NCI-H748 treated with DMSO at 0.1 percent for 48 hours (cell line): ENCODE measurements around the gene TMEM131.
"Not testable (repeated sequence)": the region's sequence is repeated elsewhere in the genome, so short reads cannot be mapped to it uniquely, and the experiment has no call there.

Experiments used
- DNase-seq: peaks from one replicate; lab custom pipeline; 2025; lab: John Stamatoyannopoulos, UW

The TMEM131 gene

GRCh38 chr2:97911922-97912575, 83.7 kb downstream of the TMEM131 start:
- DNase-seq = no peak

DNA sequence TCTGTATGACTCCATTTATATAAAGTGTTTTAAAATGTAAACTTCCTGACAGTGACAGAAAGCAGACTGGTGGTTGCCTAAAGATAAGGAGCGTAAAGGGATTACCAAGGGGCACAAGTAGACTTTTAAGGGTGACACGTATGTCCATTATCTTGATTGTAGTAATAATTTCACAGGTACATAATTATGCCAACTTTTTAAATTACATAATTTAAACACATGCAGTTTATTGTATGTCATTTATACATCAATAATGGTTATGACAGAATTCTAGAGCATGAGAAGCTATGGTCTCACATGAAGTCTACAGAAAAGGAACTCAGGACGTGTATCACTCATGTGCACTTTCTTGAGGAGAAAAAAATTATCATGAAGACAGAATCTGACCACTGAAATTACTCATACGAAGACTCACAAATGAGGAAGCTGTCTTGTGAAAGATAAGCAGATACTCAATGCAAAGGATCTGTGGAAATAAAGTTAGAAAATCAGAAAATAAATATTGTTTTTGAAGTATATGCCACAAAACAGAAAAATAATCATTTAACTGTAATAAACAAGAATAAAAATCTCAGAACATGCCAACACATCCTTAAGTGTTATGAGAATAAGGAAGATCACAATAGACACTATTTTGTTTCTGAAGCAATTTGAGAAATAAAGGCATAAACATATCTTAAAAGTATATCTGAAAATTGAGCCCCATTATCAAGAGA, 84.4 kb downstream of the TMEM131 start:
- no peak for DNase-seq

DNA sequence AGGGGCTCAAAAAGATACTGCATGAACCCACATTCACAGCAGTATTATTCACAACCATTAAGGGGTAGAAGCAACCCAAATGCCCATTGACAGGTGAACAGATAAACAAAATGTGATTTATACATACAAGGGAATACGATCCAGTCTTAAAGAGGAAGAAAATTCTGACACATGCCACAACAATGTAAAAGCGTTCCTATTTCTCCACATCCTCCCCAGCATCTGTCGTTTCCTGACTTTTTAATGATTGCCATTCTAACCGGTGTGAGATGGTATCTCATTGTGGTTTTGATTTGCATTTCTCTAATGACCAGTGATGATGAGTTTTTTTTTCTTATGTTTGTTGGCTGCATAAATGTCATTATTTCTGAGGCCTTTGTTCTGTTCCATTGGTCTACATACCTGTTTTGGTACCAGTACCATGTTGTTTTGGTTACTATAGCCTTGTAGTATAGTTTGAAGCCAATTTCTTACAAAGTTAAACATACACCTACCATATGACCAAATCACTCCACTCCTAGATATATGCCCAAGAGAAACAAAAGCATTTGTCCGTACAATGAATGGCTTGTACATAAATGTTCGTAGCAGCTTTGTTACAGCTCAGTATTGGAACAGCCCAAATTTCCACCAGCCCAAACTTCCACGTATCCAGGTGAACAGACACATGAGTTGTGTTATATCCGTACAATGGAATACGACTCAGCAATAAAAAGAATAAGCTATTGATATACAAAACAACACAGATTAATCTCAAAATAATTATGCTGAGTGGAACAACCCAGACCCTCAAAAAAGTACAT, 85.1 kb downstream of the TMEM131 start:
- DNase-seq = no peak

GRCh38 chr2:97908208-97908676, 87.5 kb downstream of the TMEM131 start:
- no peak for DNase-seq

- no peak for DNase-seq
Measured at GRCh38 chr2:97907369-97908100, 88.2 kb downstream of the TMEM131 start.

DNA sequence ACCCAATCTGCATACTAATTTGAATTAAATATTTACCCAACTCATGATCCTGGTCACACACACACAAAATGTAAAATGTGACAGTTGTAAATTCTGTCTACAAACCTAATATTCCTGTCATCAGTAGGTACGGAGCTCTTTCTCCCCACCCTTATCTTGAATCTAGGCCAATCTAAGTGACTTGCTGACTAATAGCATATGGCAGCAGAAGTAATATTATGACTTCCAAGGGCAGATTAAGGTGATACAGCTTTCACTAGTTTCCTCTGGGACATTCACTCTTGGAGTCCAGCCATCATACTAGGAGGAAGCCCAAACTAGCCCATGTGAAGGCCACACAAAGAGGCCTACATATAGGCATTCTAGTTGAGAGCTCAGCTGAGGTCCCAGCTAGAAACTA, 89.4 kb downstream of the TMEM131 start:
- DNase-seq = no peak

- DNase-seq = no peak
Measured at GRCh38 chr2:97905294-97905693, 90.5 kb downstream of the TMEM131 start.

DNA sequence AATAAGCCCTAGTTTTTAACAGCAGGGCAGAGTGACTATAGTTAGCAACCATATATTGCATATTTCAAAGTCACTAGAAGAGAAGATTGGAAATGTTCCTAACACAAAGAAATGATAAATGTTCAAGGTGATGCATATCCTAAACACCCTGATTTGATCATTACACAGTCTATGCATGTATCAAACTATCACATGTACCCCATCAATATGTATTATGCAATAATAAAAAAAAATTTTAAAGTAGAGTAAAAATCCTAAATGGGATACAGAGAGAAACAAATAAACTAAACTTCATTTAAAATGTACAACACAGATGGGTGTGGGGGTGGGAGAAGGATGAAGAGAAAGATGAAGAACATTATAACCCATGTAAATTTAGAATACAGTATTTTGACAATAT, 93.9 kb downstream of the TMEM131 start:
- DNase-seq = no peak

DNA sequence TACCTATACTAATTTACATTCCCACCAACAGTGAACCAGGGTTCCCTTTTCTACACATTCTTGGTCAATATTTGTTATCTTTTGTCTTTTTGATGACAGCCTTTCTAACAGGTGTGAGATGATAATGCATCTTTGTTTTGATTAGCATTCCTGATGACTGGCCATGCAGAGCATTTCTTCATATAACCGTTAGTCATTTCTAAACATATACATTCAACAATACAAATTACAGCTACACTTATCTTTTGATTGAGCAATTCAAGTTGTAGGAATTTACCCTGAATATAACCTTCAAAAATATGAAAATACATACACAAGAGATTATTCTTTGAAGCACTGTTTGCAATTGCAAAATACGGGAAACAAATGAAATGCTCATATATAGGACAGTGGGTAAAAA, 94.9 kb downstream of the TMEM131 start:
- DNase-seq = no peak

DNA sequence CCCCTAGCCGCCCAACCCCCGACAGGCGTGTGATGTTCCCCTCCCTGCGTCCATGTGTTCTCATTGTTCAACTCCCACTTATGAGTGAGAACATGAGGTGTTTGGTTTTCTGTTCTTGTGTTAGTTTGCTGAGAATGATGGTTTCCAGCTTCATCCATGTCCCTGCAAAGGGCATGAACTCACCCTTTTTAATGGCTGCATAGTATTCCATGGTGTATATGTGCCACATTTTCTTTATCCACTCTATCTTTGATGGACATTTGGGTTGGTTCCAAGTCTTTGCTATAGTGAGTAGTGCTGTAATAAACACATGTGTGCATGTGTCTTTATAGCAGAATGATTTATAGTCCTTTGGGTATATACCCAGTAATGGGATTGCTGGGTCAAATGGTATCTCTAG, 102.7 kb downstream of the TMEM131 start:
- not testable (repeated sequence) for DNase-seq

GRCh38 chr2:97891611-97892010, 104.1 kb downstream of the TMEM131 start:
- no peak for DNase-seq

- no peak for DNase-seq
Measured at GRCh38 chr2:97889156-97889555, 106.6 kb downstream of the TMEM131 start.

DNA sequence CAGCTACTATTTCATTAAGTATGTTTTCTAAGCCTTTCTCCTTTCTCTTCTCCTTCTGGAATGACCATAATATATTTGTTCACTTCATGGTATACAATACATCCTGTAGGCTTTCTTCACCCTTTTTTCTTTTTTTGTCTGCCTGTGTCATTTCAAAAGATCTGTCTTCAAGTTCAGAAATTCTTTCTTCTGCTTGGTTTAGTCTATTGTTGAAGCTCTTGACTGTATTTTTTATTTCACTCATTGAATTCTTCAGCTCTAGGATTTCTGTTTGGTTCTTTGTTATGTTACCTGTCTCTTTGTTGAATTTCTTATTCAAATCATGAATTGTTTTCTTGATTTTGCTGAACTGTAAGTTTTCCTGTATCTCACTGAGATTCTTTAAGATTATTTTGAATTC, 109.9 kb downstream of the TMEM131 start:
- DNase-seq = no peak

GRCh38 chr2:97880334-97880733, 115.4 kb downstream of the TMEM131 start:
- DNase-seq = no peak

DNA sequence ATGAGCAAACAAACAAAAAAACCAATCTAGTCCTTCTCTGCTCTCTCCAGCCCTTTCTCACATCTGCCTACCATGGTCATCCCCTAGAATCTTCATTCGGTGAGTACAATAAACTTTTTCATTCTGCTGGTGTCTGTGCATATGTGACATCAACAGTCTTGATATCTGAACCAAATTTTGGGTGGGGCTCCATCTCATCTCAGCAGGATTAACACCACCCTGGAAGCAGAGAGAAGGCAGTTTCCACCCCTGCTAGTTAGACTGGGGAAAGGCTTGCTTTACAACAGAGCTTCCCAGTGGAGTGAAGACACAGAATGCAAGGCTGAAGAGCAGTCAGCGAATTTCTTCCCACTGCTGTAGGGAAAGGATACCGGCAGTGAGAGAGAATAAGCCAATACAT, 116.9 kb downstream of the TMEM131 start:
- no peak for DNase-seq

GRCh38 chr2:97878317-97878716, 117.4 kb downstream of the TMEM131 start:
- not testable (repeated sequence) for DNase-seq

DNA sequence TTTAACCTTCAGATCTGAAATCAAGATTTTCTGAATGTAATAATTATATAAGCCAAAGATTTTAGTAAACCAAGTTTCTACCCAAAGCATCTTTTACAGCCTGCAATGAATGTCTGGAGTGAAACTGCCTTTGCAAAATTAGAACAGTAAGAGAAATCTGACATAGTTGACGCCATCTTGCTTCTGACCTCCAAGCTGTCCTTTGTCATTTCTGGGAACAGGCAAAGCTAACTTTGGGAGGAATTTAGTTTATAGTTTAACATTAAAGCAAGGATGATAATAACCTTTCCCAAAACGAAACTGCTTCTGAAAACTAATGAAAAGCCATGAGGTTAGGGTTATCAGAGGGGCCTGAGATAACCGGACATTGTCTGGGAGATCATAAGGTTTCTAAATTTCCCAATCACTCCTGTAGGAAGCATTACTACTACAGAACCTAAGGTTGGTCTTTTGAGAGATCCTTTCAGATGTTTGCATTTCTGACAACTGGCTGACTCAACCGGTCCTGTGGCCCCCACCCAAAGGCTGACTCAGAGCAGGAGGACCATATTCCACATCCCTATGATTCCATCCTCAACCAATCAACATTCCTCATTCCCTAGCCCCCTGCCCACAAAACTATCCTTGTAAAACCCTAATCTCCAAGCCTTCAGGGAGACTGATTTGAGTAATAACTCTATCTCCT, 124.5 kb downstream of the TMEM131 start:
- no peak for DNase-seq

DNA sequence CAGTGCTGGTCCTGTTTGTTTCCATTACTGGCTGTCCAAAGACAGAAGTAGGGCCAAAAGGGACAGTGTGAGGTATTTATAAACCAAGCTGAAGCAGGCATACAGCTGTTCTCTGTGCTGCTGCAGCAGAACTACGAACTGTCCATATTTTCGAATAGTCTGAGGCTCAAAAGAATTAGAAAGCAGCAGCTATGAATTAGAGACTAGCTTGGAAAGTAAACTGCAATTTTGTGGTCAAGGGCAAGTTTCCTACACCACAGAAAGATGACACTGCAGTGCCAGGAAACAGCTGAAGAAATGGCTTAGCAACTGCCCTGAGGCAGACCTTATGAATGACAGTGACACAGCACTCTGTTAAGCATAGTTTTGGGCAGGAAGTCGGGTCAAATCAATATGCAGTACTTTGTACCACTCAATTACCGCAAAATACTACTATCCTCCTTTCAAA, 125.3 kb downstream of the TMEM131 start:
- no peak for DNase-seq

GRCh38 chr2:97869722-97870346, 125.9 kb downstream of the TMEM131 start:
- no peak for DNase-seq

GRCh38 chr2:97868986-97869721, 126.6 kb downstream of the TMEM131 start:
- DNase-seq = no peak
